Measurements from ENCODE around the gene CLIC4.
A peak's percentile ranks its signal among the peaks of the same experiment; 100 is the strongest.
"Not testable (repeated sequence)": the region's sequence is repeated elsewhere in the genome, so short reads cannot be mapped to it uniquely, and the experiment has no call there.

The CLIC4 gene

GRCh38 chr1:24727501-24728216 is 17.6 kb upstream of the CLIC4 start:
- no peak overlapping the region for H3K4me3 ChIP-seq (ENCODE audit: insufficient read length, low read depth)
- peaks cover 15% of the 10 kb centered on the region for H3K4me1 ChIP-seq (ENCODE audit: insufficient read depth, insufficient read length)
- no peak overlapping the region for H3K9ac ChIP-seq (ENCODE audit: insufficient read length, low read depth)
- no peak for TF ChIP-seq YY1 (IDR thresholded peaks at IDR 0.05; ENCODE audit: insufficient read depth, insufficient read length)
- TF ChIP-seq SUZ12 (IDR thresholded peaks at IDR 0.05; ENCODE audit: extremely low read depth, insufficient read depth, insufficient read length) = no peak
- no peak for TF ChIP-seq ZNF274 (IDR thresholded peaks at IDR 0.05; ENCODE audit: low read depth, low read length)
- no peaks in the 10 kb centered on the region for H3K36me3 ChIP-seq (ENCODE audit: insufficient read depth, insufficient read length, low read length)
- DNase-seq (ENCODE audit: low read depth, low spot score) = no peak
- no peaks in the 10 kb centered on the region; the same call in 1 of the 2 replicates for H3K9me3 ChIP-seq (ENCODE audit: insufficient read depth, low read length)
- H3K27me3 ChIP-seq (ENCODE audit: insufficient read depth, insufficient read length) = no peaks in the 10 kb centered on the region

GRCh38 chr1:24728982-24729381 is 16.3 kb upstream of the CLIC4 start:
- Histone ChIP-seq H3K27me3 (ENCODE audit: insufficient read depth, insufficient read length) (no peaks in the 10 kb centered on the region), H3K4me3 (ENCODE audit: insufficient read length, low read depth) (no peak overlapping the region), H3K4me1 (ENCODE audit: insufficient read depth, insufficient read length) (peaks cover 15% of the 10 kb centered on the region), H3K36me3 (ENCODE audit: insufficient read depth, insufficient read length, low read length) (no peaks in the 10 kb centered on the region), H3K9me3 (ENCODE audit: insufficient read depth, low read length) (no peaks in the 10 kb centered on the region; the same call in 1 of the 2 replicates), H3K9ac (ENCODE audit: insufficient read length, low read depth) (no peak overlapping the region)
- TF ChIP-seq SUZ12 (IDR thresholded peaks at IDR 0.05; ENCODE audit: extremely low read depth, insufficient read depth, insufficient read length) = no peak
- TF ChIP-seq ZNF274 (IDR thresholded peaks at IDR 0.05; ENCODE audit: low read depth, low read length) = no peak
- TF ChIP-seq YY1 (IDR thresholded peaks at IDR 0.05; ENCODE audit: insufficient read depth, insufficient read length) = no peak
- DNase-seq (ENCODE audit: low read depth, low spot score) = no peak

DNA sequence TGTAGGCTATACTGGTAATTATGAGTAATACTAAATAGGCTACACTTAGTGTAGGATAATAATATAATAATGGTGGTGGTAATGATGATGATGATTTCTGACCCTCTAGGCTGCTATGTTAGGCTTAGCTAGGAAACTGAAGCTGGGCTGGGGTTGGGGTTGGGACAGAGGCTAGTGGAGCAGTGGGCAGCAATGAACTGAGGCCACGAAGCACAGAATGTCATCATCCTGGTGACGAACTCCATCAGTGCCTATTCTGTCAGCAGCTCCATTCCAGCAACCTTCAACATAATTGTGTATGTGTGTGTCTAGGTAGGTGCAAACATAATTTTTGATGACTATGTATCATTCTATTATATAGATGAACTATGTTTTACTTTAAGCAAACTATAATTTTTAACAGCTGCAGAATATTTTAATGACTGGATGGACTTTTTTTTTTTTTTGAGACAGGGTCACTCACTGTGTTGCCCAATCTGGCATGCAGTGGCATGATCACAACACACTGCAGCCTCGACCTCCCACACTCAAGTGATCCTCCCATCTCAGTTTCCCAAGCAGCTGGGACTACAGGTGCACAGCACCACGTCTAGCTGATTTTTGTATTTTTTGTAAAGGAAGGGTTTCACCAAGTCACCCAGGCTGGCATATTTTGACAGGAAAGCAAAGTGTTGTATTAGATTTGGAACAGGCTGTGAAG is 12.9 kb upstream of the CLIC4 start:
- no peaks in the 10 kb centered on the region for H3K27me3 ChIP-seq (ENCODE audit: insufficient read depth, insufficient read length)
- H3K36me3 ChIP-seq (ENCODE audit: insufficient read depth, insufficient read length, low read length) = no peaks in the 10 kb centered on the region
- H3K4me1 ChIP-seq (ENCODE audit: insufficient read depth, insufficient read length) = peaks cover 8% of the 10 kb centered on the region
- no peak overlapping the region for H3K9ac ChIP-seq (ENCODE audit: insufficient read length, low read depth)
- TF ChIP-seq SUZ12 (IDR thresholded peaks at IDR 0.05; ENCODE audit: extremely low read depth, insufficient read depth, insufficient read length) (no peak), ZNF274 (IDR thresholded peaks at IDR 0.05; ENCODE audit: low read depth, low read length) (no peak), YY1 (IDR thresholded peaks at IDR 0.05; ENCODE audit: insufficient read depth, insufficient read length) (no peak)
- no peaks in the 10 kb centered on the region; the same call in 1 of the 2 replicates for H3K9me3 ChIP-seq (ENCODE audit: insufficient read depth, low read length)
- no peak for DNase-seq (ENCODE audit: low read depth, low spot score)
- H3K4me3 ChIP-seq (ENCODE audit: insufficient read length, low read depth) = no peak overlapping the region

- not testable (repeated sequence) for H3K36me3 ChIP-seq (ENCODE audit: insufficient read depth, insufficient read length, low read length); H3K9me3 ChIP-seq (ENCODE audit: insufficient read depth, low read length); H3K4me3 ChIP-seq (ENCODE audit: insufficient read length, low read depth); H3K9ac ChIP-seq (ENCODE audit: insufficient read length, low read depth); H3K27me3 ChIP-seq (ENCODE audit: insufficient read depth, insufficient read length); DNase-seq (ENCODE audit: low read depth, low spot score)
- H3K4me1 ChIP-seq (ENCODE audit: insufficient read depth, insufficient read length) = peaks cover 10% of the 10 kb centered on the region
Measured at GRCh38 chr1:24733342-24733741, 11.9 kb upstream of the CLIC4 start.

DNA sequence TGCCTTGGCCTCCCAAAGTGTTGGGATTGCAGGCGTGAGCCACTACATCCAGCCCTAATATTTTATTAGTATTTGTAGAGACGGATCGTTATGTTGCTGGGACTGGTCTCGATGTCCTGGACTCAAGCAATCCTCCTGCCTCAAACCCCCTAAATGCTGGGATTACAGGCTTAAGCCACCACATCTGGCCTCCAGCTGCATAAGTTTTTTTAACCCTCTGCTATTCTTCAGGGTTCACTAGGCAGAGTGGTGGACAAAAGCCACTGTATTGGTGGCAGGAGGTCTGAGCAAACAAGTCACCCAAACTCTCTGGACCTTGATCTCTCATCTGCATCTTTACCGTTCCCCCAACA is 10.1 kb upstream of the CLIC4 start:
- Histone ChIP-seq H3K36me3 (ENCODE audit: insufficient read depth, insufficient read length, low read length) (no peaks in the 10 kb centered on the region), H3K4me3 (ENCODE audit: insufficient read length, low read depth) (no peak overlapping the region), H3K27me3 (ENCODE audit: insufficient read depth, insufficient read length) (no peaks in the 10 kb centered on the region), H3K4me1 (ENCODE audit: insufficient read depth, insufficient read length) (peaks cover 10% of the 10 kb centered on the region), H3K9ac (ENCODE audit: insufficient read length, low read depth) (no peak overlapping the region), H3K9me3 (ENCODE audit: insufficient read depth, low read length) (no peaks in the 10 kb centered on the region; the same call in 1 of the 2 replicates)
- no peak for DNase-seq (ENCODE audit: low read depth, low spot score)
- TF ChIP-seq YY1 (IDR thresholded peaks at IDR 0.05; ENCODE audit: insufficient read depth, insufficient read length) (no peak), SUZ12 (IDR thresholded peaks at IDR 0.05; ENCODE audit: extremely low read depth, insufficient read depth, insufficient read length) (no peak), ZNF274 (IDR thresholded peaks at IDR 0.05; ENCODE audit: low read depth, low read length) (no peak)

DNA sequence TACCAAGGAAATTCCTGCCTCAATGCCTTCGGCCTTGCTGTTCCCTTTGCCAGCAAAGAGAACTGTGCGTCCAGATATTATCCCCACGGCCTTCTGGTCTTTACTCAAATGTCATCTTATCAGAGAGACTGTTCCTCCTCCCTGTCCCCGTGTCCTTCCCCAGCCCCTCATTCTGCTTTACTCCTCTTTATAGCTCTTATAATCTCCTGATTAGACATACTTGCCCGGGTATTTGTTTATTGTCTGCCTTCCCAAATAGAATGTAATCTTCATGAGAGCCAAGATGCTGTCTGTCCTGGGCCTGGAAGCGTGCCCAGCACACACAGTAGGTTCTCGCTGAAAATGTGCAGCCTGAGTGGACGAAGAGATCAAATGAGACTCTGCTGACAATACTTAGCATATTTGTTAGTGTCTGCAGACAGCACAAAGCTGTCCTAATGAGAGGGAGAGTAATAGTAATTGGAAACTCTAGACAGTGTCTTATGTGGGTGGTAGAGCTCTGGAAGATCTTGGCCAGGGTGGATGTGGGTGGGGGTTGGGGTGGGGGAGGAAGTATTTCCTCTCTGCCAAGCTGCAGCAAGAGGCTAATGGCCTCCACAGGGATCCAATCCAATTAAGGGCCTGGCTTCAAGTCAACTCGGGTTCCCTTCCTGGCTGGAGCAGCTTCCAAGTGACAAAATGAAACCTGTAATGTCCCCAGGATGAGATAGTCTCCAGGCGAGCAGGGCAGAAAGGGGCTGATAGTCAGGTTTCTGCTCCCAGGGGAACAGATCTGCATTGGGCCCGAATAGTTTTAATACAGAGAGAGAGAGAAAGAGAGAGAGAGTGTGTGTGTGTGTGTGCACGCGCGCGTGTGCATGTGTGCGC is 9.5 kb upstream of the CLIC4 start:
- Histone ChIP-seq H3K9me3 (ENCODE audit: insufficient read depth, low read length) (no peaks in the 10 kb centered on the region), H3K4me3 (ENCODE audit: insufficient read length, low read depth) (peak overlapping the region; percentile 8), H3K9ac (ENCODE audit: insufficient read length, low read depth) (peak overlapping the region; percentile 65), H3K4me1 (ENCODE audit: insufficient read depth, insufficient read length) (peaks cover 10% of the 10 kb centered on the region), H3K27me3 (ENCODE audit: insufficient read depth, insufficient read length) (no peaks in the 10 kb centered on the region), H3K36me3 (ENCODE audit: insufficient read depth, insufficient read length, low read length) (no peaks in the 10 kb centered on the region)
- TF ChIP-seq YY1 (IDR thresholded peaks at IDR 0.05; ENCODE audit: insufficient read depth, insufficient read length) (peak; percentile 21), ZNF274 (IDR thresholded peaks at IDR 0.05; ENCODE audit: low read depth, low read length) (no peak)
- no peak for DNase-seq (ENCODE audit: low read depth, low spot score)

All from NT2/D1 (cell line).